Stomach (tissue), 9 donors: ENCODE results near the gene BST1. TPM values are rescaled to one million over a fixed set of nuclear protein-coding genes. Genes with fewer than 3 reads are reported as not detected.

ENCODE experiments used
- DNase-seq, 2 donors: peaks; one replicate each; pipeline versions ENCODE4 v3.0.0 to v3.0.0-alpha.2; 2013 to 2019
- H3K27ac ChIP-seq, 5 donors: fragments of 200-600 bp in 4 of 5; sonication (generic) in 4 of 5; one replicate each; pipeline ENCODE4 v1.5.1; 2013 to 2019; ENCODE audit warnings: mild to moderate bottlenecking in 1 of 5, moderate library complexity in 1 of 5
- H3K27me3 ChIP-seq, 3 donors: fragments of 200-600 bp; sonication (generic); one replicate each; pipeline ENCODE4 v1.5.1; 2017 to 2019; ENCODE audit warnings: mixed run types in 1 of 3
- H3K36me3 ChIP-seq, 4 donors: fragments of 200-600 bp; sonication (generic); 1 replicate in 3 of 4; 2 replicates in 1 of 4; pipeline ENCODE4 v1.5.1; 2016 to 2019
- H3K4me1 ChIP-seq, 4 donors: fragments of 200-600 bp; sonication (generic); one replicate each; pipeline ENCODE4 v1.5.1; 2016 to 2019
- H3K4me3 ChIP-seq, 4 donors: fragments of 200-600 bp; sonication (generic) in 3 of 4; one replicate each; pipeline ENCODE4 v1.5.1; 2016 to 2019; ENCODE audit warnings: mild to moderate bottlenecking in 1 of 4
- H3K9me3 ChIP-seq, 4 donors: fragments of 200-600 bp; sonication (generic); one replicate each; pipeline ENCODE4 v1.5.1; 2016 to 2019
- EP300 ChIP-seq: sonication (generic); formaldehyde crosslinking; IDR thresholded peaks from one replicate; pipeline ENCODE4 v1.6.1; 2017; ENCODE audit warnings: antibody characterized with exemption
- POLR2A ChIP-seq, 4 donors: fragments of 450-650 bp; IDR thresholded peaks; one replicate each; pipeline ENCODE4 v1.6.1; 2016; ENCODE audit warnings: antibody characterized with exemption in 4 of 4, control low read depth in 2 of 4, mild to moderate bottlenecking in 1 of 4, moderate library complexity in 1 of 4
- POLR2AphosphoS5 ChIP-seq, 3 donors: sonication (generic); formaldehyde crosslinking; IDR thresholded peaks; one replicate each; pipeline ENCODE4 v1.6.1; 2016; ENCODE audit warnings: antibody characterized with exemption in 3 of 3
- WGBS, 5 donors: extraction: QIAGEN DNeasy Blood & Tissue Kit in 3 of 5; methylation state at CpG; one replicate each; pipeline versions ENCODE4 v1.1.5 to v1.1.7; 2013 to 2018; 5-methylcytosine and 5-hydroxymethylcytosine counted together
- intact Hi-C: fragments of 100-400 bp; cut with DNase I; formaldehyde crosslinking; loops from one replicate; pipeline ENCODE4 v1.15.1; 2023; ENCODE audit warnings: low total_unique reads
- polyA plus RNA-seq, 3 donors: library from polyadenylated mRNA; stranded (reverse); fragments of 200-250 nt; gene quantifications; one replicate each; pipeline ENCODE4 v1.2.3, GENCODE V29; 2013
- total RNA-seq, 5 donors: library from RNA; depleted of rRNA; stranded (reverse); fragments of >200 nt; gene quantifications; one replicate each; pipeline versions ENCODE4 v1.1.0 to v1.2.3, GENCODE V29; 2014 to 2016
- TF ChIP-seq, protein P1 (sequence below), 7 experiments: fragments of 450-650 bp in 4 of 7; fragments of 200-600 bp in 3 of 7; sonication (generic) in 3 of 7; IDR thresholded peaks; one replicate each; pipeline ENCODE4 v1.5.1; 2016 to 2019; ENCODE audit warnings: antibody characterized with exemption in 7 of 7, control low read depth in 2 of 7, mild to moderate bottlenecking in 1 of 7
- donor health status: healthy with polysubstance abuse.
- donor health status: Bipolar disorder and iron deficiency.
- donor health status: healthy.

Gene BST1
- total and polyA plus RNA-seq, 8 donors: 2.1 to 8.4 (median 2.8) TPM; not detected in 3

DNA sequence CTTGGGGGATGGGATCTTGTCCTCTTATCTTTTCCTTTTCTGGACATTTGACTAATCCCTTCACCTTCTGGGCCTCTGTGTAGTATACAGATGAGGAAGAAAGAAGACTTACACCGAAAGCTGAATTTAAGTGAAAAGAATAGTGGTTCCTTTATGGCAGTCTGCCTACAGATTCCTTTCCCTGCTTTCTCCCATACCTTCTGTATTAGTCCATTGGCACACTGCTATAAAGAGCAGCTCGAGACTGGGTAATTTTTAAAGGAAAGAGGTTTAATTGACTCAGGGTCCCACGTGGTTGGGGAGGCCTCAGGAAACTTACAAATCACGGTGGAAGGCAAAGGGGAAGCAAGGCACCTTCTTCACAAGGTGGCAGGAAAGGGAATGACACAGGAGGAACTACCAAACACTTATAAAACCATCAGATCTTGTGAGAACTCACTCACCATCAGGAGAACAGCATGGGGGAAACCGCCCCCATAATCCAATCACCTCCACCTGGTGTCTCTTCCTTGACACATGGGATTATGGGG lies 41.2 kb downstream of the BST1 start:
- Histone ChIP-seq H3K27me3 (no peaks in the 10 kb centered on the region), H3K27ac (no peak overlapping the region), H3K4me3 (no peak overlapping the region), H3K9me3 (peaks cover 0 to 17% (median 4%) of the 10 kb centered on the region in 4 donors), H3K4me1 (no peaks in the 10 kb centered on the region), H3K36me3 (no peaks in the 10 kb centered on the region)
- no peak for TF ChIP-seq POLR2AphosphoS5 (IDR thresholded peaks at IDR 0.05)
- TF ChIP-seq, protein P1, sequence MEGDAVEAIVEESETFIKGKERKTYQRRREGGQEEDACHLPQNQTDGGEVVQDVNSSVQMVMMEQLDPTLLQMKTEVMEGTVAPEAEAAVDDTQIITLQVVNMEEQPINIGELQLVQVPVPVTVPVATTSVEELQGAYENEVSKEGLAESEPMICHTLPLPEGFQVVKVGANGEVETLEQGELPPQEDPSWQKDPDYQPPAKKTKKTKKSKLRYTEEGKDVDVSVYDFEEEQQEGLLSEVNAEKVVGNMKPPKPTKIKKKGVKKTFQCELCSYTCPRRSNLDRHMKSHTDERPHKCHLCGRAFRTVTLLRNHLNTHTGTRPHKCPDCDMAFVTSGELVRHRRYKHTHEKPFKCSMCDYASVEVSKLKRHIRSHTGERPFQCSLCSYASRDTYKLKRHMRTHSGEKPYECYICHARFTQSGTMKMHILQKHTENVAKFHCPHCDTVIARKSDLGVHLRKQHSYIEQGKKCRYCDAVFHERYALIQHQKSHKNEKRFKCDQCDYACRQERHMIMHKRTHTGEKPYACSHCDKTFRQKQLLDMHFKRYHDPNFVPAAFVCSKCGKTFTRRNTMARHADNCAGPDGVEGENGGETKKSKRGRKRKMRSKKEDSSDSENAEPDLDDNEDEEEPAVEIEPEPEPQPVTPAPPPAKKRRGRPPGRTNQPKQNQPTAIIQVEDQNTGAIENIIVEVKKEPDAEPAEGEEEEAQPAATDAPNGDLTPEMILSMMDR (IDR thresholded peaks at IDR 0.05): no peak
- TF ChIP-seq POLR2A (IDR thresholded peaks at IDR 0.05): no peak
- no peak for TF ChIP-seq EP300
- DNase-seq: no peak
- WGBS, 5 donors: 40 to 58% (median 50%) methylated on average over 5 of the region's 5 CpGs
- intact Hi-C loops: no loop called here

- no peak overlapping the region for H3K4me3 ChIP-seq
- TF ChIP-seq EP300 (no peak), POLR2AphosphoS5 (IDR thresholded peaks at IDR 0.05) (no peak), POLR2A (IDR thresholded peaks at IDR 0.05) (no peak)
- TF ChIP-seq, protein P1 (IDR thresholded peaks at IDR 0.05): no peak
- intact Hi-C loops: no loop called here
- DNase-seq: no peak
- H3K9me3 ChIP-seq: peaks cover 0 to 15% (median 4%) of the 10 kb centered on the region in 4 donors
- no peak overlapping the region for H3K27ac ChIP-seq
- H3K4me1 ChIP-seq: no peaks in the 10 kb centered on the region
- H3K27me3 ChIP-seq: no peaks in the 10 kb centered on the region
- 85 to 98% (median 93%) methylated on average over 1 of the region's 1 CpG for WGBS, 5 donors
- no peaks in the 10 kb centered on the region for H3K36me3 ChIP-seq
These were observed 43.2 kb downstream of the BST1 start for GRCh38 chr4:15746110-15746509.

DNA sequence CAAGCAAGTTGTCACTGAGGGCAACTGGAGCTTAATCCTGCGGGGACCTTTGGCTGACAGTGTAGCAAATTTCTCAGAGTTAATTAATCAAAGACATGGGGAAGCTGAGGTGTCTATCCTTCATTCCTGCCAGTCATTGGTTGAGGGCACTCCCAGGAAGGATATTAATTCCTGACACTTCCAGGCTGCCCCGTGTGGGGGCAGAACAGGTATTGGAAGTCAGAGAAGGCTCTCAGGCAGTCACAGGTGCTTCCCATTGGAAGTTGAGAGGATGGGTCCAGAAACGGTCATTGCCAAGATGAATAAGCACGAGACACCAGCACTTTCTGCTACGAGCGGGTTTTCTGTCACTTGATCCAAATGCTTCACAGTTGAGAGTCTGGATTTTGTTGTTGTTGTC lies 46.1 kb downstream of the BST1 start:
- Histone ChIP-seq H3K4me1 (peaks cover 0 to 4% (median 0%) of the 10 kb centered on the region in 4 donors), H3K9me3 (no peaks in the 10 kb centered on the region), H3K4me3 (no peak overlapping the region), H3K36me3 (no peaks in the 10 kb centered on the region), H3K27ac (no peak overlapping the region), H3K27me3 (no peaks in the 10 kb centered on the region)
- intact Hi-C loops: no loop called here
- no peak for DNase-seq
- TF ChIP-seq EP300 (no peak), POLR2A (IDR thresholded peaks at IDR 0.05) (no peak), POLR2AphosphoS5 (IDR thresholded peaks at IDR 0.05) (no peak)
- TF ChIP-seq, protein P1 (IDR thresholded peaks at IDR 0.05): no peak
- 67 to 78% (median 72%) methylated on average over 6 of the region's 6 CpGs for WGBS, 5 donors

DNA sequence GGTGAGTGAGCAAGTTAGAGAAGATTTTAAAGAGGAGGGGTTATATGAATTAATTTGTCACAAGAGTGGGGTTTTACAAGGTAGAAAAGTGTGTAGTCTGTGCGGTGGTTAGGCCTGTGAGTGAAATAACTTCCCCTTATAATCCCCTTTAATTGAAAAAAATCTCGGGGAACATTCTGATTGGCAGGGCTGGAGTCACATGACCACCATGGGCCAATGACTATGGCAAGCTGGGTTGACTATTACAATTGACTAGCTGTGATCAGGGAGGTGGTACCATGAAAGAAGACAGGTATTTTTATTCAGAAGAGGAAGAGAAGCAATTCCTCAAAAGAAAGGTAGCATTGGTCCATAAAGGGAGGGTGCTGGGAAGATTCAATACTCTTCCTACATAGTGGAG lies 48.3 kb downstream of the BST1 start:
- Histone ChIP-seq H3K27me3 (no peaks in the 10 kb centered on the region), H3K36me3 (no peaks in the 10 kb centered on the region), H3K4me3 (no peak overlapping the region), H3K4me1 (peaks cover 0 to 15% (median 0%) of the 10 kb centered on the region in 4 donors), H3K27ac (no peak overlapping the region), H3K9me3 (no peaks in the 10 kb centered on the region)
- intact Hi-C loops: no loop called here
- 87 to 97% (median 95%) methylated on average over 2 of the region's 2 CpGs for WGBS, 5 donors
- DNase-seq: no peak
- no peak for TF ChIP-seq EP300
- no peak for TF ChIP-seq POLR2AphosphoS5 (IDR thresholded peaks at IDR 0.05)
- no peak for TF ChIP-seq POLR2A (IDR thresholded peaks at IDR 0.05)
- TF ChIP-seq, protein P1 (IDR thresholded peaks at IDR 0.05): no peak
